Left renal pelvis (tissue), 4 donors: ENCODE data around the gene FAAH. TPM values are rescaled to one million over a fixed set of nuclear protein-coding genes. Genes with fewer than 3 reads are reported as not detected.

Source experiments
- DNase-seq, 4 donors: peaks; one replicate each; pipeline ENCODE4 v3.0.0-alpha.2; 2013; ENCODE audit warnings: low read depth in 4 of 4, low spot score in 3 of 4
- polyA plus RNA-seq, 4 donors: library from polyadenylated mRNA; unstranded; fragments of 120-200 nt; gene quantifications; one replicate each; pipeline ENCODE4 v1.2.1, GENCODE V29; 2013; ENCODE audit not compliant: insufficient read length in 4 of 4

Gene FAAH
- polyA plus RNA-seq, 4 donors, result 7.6 to 31.1 (median 21.0) TPM

GRCh38 chr1:46421739-46422138 is 27.6 kb downstream of the FAAH start:
- no peak for DNase-seq

DNA sequence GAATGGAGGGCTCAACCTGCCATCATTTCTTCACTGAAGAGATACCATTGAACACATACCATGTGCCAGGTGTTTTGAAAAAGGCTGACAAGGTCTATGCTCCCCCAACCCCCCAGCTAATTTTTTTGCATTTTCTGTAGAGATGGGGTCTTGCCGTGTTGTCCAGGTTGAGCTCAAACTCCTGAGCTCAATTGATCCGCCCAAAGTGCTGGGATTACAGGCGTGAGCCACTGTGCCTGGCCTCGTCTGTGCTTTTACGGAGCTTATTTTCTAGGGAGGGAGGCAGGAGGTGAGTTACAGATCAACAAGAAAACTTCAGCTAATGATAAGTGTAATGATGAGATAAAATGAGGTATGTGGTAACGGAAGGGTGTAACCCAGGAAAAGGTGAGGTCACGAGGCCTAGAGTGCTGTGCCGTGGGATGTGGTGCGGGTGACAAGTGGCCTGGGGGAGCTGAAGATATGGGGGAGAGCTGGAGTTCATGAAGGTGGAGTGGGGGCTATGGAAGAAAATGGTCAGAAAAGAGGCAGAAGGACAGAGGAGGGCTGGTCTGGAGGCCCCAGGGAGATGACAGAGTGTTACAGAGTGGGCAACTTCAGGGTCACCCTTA is 28.2 kb downstream of the FAAH start:
- DNase-seq, result no peak

- DNase-seq, result no peak
Observed at GRCh38 chr1:46423574-46424240, 29.6 kb downstream of the FAAH start.

GRCh38 chr1:46424730-46425129 is 30.6 kb downstream of the FAAH start:
- DNase-seq, result no peak

GRCh38 chr1:46425726-46426125 is 31.6 kb downstream of the FAAH start:
- DNase-seq, result no peak

- no peak for DNase-seq
Observed at GRCh38 chr1:46427541-46427940, 33.4 kb downstream of the FAAH start.

DNA sequence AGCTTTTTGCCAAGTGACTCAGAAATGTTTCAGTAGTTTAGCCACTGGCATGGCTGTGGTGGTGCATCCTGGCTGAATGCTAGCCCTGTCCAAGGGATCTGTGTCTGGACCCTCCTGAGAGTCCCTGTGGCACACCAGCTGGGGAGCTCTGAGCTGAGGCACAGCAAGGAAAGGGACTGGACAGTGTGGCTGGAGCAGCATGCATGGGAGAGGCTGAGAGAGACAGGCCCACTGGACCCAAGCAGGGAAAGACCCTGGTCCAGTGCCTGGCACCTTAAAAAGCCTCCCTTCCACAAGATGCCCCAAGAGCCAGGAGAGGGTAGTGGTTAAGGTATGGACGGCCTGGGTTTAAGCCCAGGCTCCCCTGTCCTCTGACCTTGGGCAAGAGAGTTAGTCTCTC is 35.3 kb downstream of the FAAH start:
- no peak for DNase-seq

- DNase-seq, result no peak
Observed at GRCh38 chr1:46431695-46432094, 37.6 kb downstream of the FAAH start.

DNA sequence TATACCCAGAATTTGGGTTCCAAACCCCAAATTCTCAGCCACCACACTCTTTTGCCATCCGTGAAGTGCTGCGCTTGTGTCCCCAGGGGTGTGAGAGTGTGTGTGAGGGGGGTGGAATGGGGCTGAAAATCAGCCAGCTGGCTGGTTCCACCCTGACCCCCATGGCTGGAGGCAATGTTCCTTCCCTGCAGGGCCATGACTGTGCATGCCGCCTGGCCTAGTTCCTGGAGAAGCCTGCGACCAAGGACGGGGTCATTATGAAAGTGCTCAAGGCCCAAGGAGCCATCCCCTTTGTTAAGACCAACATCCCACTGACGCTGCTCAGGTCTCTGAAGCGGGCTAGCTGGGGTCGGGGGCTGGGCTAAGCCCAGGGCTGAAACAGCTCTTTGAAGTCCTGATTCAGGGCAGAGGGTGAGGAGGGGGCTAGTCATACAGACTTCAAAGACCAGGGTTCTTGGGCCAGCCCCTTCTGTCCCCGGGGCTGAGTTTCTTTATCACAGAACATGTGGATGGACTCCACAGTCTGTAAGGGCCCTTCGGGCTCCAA is 38.7 kb downstream of the FAAH start:
- DNase-seq, result no peak

DNA sequence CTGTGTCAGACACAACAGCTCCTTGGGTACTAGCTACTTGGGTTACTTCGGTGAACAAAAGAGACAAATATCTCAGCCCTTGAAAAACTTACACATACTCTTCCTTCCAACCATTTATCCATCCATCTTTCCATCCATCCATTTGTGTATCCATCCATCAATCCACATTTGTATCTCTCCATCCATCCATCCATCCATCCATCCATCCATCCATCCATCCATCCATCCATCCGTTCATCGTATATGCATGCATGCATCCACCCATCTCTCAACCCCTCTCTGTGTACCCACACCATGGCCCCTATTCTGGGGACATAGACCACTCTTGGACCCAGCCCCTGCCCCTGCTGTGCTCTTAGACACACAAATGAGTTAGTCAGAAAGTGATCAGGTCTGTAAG is 40.2 kb downstream of the FAAH start:
- DNase-seq, result no peak

- DNase-seq, result no peak
Observed at GRCh38 chr1:46436844-46437243, 42.7 kb downstream of the FAAH start.

GRCh38 chr1:46437723-46438122 is 43.6 kb downstream of the FAAH start:
- no peak for DNase-seq

DNA sequence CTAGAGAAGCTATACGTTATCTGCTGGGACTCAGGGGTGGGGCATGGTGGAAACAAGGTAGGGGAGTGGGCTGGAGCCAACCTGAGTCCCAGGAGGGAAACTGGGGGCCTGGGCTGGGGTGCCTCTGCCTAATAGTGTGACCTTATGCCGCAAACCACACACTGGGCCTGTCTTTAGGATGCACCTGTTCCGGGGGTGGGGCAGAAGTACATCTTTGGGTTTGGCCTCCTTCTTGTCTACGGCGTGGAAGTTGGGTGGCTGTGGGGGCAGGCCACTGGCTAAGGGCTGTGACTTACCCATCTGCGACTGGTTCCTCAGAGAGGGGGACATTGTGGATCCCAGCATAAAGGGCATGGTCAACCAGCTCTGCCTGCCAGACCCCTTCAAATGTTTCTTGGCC is 44.2 kb downstream of the FAAH start:
- DNase-seq, result no peak

GRCh38 chr1:46440478-46440877 is 46.4 kb downstream of the FAAH start:
- DNase-seq, result no peak

- DNase-seq, result peak in 3 of 4 donors; percentile 24 to 33 (median 31)
Observed at GRCh38 chr1:46442317-46443161, 48.4 kb downstream of the FAAH start.

DNA sequence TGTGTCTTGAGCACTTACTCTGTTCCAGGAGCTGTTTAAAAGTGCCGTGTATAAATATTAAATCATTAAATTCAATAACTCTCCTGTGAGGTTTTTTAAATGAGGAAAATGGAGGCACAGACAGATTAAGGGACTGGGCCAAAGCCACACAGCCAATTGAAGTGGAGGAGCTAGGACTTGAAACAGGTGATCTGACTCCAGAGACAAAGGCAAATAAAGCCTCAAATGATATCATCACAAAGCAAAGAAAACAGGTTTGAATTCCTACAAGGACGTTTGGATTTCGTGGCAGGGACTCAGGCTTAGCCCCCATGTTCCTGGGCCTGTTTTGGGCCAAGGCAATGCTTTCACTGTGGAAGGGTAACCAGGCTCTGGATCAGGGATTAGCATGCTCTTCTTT is 50.3 kb downstream of the FAAH start:
- no peak for DNase-seq

GRCh38 chr1:46445773-46446256 is 51.7 kb downstream of the FAAH start:
- no peak for DNase-seq

DNA sequence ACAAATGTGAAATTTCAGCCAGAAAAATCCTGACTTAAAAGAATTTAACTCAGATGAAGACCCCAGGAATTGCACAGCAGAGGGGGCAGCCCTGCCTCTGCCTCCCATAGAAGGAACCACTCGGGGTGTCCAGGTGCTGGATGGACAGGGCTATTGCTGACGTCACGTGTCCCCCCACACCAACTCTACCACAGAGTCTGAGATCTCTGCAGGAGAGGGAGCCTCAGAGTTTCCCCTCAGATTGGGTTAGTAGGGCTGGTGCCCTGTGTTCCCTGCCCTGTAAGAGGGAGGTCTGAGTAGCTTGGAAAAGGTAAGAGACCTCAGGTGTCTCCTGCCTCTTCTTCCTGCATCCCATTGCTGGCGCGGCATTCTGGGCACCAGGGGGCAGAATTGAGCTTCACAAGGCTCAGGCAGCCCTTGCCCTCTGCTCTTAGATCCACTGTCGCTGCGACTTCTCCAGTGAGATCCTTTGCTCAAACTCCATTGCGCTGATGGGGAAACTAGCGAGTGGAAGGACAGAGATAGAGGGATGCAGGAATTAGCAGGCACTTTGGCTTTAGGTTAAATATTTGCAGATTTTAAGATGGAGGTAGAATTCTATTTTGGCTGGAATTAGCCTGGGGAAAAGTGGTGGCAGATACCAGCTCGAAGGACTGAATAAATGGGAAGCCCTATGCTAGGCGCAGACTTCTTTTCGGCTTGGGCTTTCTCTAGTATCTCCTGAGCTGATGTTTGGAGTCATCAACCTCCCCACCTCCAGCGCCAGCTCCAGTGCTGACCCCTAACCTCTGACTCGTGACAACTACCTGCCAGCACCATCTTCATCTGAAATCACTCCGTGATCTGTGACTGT is 52.8 kb downstream of the FAAH start:
- DNase-seq, result peak in 3 of 4 donors; percentile 48 to 69 (median 51)

DNA sequence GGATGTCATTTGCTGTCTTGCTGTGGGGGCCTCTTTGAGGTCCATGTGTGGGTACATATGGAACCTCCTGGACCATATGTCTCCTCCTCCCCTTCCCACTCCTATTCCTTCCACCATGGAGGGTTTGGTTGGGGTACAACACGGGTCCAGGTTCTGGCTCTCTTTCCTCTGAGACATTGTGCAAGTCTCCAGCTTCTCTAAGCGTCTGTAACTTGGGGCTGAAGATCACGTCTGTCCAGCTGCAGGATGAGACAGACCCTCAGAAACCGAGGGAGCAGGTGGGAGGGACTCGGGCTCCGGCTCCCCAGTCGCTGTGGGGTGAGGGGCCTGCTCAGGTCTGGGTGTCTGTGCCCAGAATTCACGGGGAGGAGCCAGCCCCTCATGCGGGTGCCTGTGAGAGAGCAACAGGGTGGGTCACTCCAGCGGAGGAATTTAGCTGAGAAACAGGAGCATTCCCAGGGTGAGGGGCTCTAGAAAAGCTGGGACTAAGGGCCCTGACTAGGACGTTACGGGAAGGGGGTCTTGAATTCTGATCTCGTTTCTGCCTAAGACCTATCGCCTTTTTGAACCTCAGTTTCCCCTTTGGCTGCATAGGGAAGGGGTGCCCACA is 53.5 kb downstream of the FAAH start:
- no peak for DNase-seq
